ENCODE measurements around the gene MYNN. TPM values are rescaled to one million over a fixed set of nuclear protein-coding genes. Genes with fewer than 3 reads are reported as not detected.

Gene MYNN
- total RNA-seq, 1 experiment from 2014 or later = 15.9 TPM

DNA sequence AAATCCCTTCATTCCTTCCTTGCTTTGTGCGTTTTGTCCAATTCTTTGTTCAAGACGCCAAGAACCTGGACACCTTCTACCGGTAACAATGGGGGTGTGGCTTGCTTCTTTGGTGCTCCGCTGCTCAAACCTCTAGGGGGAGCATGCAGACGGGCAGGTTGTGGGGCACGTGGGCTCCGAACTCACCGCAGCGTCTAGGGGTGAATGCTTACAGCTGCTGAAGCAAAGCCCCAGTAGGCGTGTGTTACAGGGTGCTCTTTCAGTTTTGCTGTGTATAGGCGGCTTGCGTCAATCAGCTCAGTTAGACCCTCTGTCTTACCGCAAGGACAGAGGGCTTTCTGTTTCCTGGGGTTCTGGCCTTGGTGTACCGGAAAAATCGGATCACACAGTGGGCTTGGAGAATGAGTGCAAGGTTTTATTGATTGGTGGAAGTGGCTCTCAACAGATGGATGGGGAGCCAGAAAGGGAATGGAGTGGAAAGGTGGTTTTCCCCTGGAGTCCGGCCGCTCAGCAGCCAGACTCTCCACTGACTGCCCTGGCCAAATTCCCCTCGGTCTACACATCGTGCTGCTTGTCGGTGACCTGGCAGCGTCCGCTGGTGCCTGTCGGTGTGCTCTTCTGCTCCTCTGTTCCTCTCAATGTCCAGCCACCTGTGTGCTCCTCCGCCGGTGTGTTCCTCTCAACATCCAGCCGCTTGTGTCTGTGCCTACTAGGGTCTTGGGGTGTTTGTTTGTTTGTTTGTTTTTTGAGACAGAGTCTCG lies 40.7 kb downstream of the MYNN start:
- in situ Hi-C loops (cut with HindIII; ENCODE audit: low pct_unique_long_range_greater_than_20kb, low sequenced_read_pairs) = no loop called here
- DNase-seq (ENCODE audit: low read depth, low spot score) = peak; percentile 9

- in situ Hi-C loops (cut with HindIII; ENCODE audit: low pct_unique_long_range_greater_than_20kb, low sequenced_read_pairs) = no loop called here
- DNase-seq (ENCODE audit: low read depth, low spot score) = no peak
Observed at GRCh38 chr3:169815590-169816150, 42.5 kb downstream of the MYNN start.

- no peak for DNase-seq (ENCODE audit: low read depth, low spot score)
- in situ Hi-C loops (cut with HindIII; ENCODE audit: low pct_unique_long_range_greater_than_20kb, low sequenced_read_pairs) = no loop called here
Observed at GRCh38 chr3:169818316-169818715, 45.1 kb downstream of the MYNN start.

DNA sequence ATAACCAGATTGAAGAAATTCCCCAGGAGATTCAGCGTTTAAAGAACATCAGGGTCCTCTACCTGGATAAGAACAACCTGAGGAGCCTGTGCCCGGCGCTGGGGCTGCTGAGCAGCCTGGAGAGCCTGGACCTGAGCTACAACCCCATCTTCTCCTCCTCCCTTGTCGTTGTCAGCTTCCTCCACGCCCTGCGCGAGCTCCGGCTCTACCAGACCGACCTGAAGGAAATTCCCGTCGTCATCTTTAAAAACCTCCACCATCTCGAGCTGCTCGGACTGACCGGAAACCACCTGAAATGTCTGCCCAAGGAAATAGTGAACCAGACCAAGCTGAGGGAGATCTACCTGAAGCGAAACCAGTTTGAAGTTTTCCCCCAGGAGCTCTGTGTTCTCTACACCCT lies 48.9 kb downstream of the MYNN start:
- in situ Hi-C loops (cut with HindIII; ENCODE audit: low pct_unique_long_range_greater_than_20kb, low sequenced_read_pairs) = no loop called here

DNA sequence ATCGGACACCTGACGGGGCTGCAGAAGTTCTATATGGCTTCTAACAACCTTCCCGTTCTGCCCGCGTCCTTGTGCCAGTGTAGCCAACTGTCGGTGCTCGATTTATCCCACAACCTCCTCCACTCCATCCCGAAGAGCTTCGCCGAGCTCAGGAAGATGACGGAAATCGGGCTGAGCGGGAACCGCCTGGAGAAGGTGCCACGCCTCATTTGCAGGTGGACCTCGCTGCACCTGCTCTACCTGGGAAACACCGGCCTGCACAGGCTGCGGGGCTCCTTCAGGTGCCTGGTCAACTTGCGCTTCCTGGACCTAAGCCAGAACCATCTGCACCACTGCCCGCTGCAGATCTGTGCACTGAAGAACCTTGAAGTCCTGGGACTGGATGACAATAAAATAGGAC lies 49.3 kb downstream of the MYNN start:
- DNase-seq (ENCODE audit: low read depth, low spot score) = no peak
- in situ Hi-C loops (cut with HindIII; ENCODE audit: low pct_unique_long_range_greater_than_20kb, low sequenced_read_pairs) = no loop called here

More for the DNA sequence above, 48.9 kb downstream of the MYNN start:
- DNase-seq (ENCODE audit: low read depth, low spot score) = no peak

DNA sequence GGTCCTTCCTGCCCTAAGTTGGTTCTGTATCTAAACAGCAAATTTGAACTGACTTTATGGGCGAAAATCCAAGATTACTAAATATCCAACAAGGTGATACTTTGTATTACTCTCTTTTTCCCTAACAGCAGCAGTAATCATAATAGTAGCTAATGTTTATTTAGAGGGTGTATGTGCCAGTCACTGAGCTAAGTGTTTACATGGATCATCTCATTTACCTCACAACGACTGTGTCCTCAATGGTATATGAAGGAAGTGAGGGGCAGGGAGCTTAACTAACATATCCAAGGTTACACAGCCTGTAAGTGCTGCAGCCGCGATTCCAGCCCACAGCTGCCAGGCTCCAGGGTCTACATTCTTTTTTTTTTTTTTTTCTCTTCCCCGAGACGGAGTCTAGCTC lies 49.8 kb downstream of the MYNN start:
- in situ Hi-C loops (cut with HindIII; ENCODE audit: low pct_unique_long_range_greater_than_20kb, low sequenced_read_pairs) = no loop called here
- DNase-seq (ENCODE audit: low read depth, low spot score) = no peak

- no peak for DNase-seq (ENCODE audit: low read depth, low spot score)
- in situ Hi-C loops (cut with HindIII; ENCODE audit: low pct_unique_long_range_greater_than_20kb, low sequenced_read_pairs) = no loop called here
Observed at GRCh38 chr3:169825316-169825715, 52.1 kb downstream of the MYNN start.

DNA sequence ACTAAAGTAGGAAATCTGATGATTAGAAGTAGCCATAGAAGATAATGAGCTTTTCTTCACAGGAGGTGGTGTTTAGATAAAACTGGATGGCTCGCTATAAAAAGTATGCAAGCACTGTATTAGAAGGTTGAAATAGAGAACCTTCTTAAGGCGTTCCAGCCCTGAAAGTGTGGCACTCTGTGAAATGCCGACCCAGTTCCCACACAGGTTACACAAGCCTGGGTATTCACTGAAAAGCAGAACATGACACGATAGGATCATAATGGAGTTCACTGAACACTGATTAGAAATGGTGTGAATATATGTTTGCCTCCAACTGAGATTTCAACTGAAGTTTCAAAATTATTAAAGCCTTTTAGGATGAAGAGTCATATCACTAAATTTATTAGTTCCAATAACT lies 54.5 kb downstream of the MYNN start:
- no peak for DNase-seq (ENCODE audit: low read depth, low spot score)
- in situ Hi-C loops (cut with HindIII; ENCODE audit: low pct_unique_long_range_greater_than_20kb, low sequenced_read_pairs) = no loop called here

DNA sequence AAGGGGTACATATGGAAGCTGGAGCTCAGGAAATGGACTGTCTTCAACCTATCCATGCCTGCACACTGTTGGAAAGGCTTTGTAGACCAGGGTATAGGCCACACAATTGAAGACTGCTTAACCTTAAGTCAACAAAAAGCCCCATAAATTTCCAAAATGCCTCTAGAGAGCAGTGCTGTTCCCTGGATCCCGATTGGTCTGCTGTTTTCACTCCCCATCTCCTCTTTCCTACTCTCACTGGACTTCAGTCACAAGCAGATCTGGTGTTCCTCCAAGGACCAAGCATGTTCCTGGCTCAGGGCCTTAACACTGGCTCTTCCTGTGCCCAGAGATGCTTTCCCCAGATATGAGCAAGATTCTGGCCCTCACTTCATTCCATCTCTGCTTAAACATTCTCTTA lies 62.3 kb downstream of the MYNN start:
- peak; percentile 17 for DNase-seq (ENCODE audit: low read depth, low spot score)
- in situ Hi-C loops (cut with HindIII; ENCODE audit: low pct_unique_long_range_greater_than_20kb, low sequenced_read_pairs) = no loop called here

- no peak for DNase-seq (ENCODE audit: low read depth, low spot score)
- in situ Hi-C loops (cut with HindIII; ENCODE audit: low pct_unique_long_range_greater_than_20kb, low sequenced_read_pairs) = no loop called here
Observed at GRCh38 chr3:169836078-169836941, 63.1 kb downstream of the MYNN start.

- in situ Hi-C loops (cut with HindIII; ENCODE audit: low pct_unique_long_range_greater_than_20kb, low sequenced_read_pairs) = no loop called here
- DNase-seq (ENCODE audit: low read depth, low spot score) = no peak
Observed at GRCh38 chr3:169836942-169837275, 63.7 kb downstream of the MYNN start.

DNA sequence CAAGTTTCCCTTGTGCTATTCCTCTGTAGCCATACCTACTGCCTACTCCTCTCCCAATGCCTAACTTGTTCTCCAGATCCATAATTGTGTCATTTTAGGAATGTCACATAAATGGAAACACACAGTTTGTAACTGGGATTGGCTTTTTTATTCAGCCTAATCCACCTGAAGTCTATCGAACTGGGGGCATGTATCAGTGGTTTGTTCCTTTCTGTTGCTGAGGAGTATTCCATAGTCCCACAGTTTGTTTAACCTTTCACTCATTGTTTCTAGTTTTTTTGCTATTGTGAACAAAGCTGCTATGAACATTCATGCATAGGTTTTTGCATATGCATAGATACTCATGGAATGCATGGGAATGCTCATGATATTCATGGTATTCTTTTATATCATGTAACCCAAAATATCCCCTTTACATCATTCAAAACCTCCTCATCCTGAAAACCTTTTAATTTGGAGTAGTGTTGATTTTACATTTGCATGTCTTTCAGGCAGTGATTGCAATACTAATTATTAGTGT lies 65.4 kb downstream of the MYNN start:
- in situ Hi-C loops (cut with HindIII; ENCODE audit: low pct_unique_long_range_greater_than_20kb, low sequenced_read_pairs) = no loop called here
- DNase-seq (ENCODE audit: low read depth, low spot score) = no peak

Other genes starting within 250 kb of the MYNN start
- 0.13 and 0.51 TPM in 2 replicates for gene MECOM, start 109.7 kb upstream of the MYNN start, total RNA-seq (2014; rRNA removed; shearing (Covaris generic))
- gene TERC, start 8.3 kb upstream of the MYNN start, total RNA-seq (2014; rRNA removed; shearing (Covaris generic)) = 2.5 and 10.4 TPM in 2 replicates
- 0.24 TPM in 1 of 2 replicates, not detected in the other for gene ACTRT3, start 3.8 kb upstream of the MYNN start, total RNA-seq (2014; rRNA removed; shearing (Covaris generic))
- not detected in 2 replicates for gene LRRIQ4, start 39.5 kb downstream of the MYNN start, total RNA-seq (2014; rRNA removed; shearing (Covaris generic))
- gene LRRC34, start 39.5 kb downstream of the MYNN start, total RNA-seq (2014; rRNA removed; shearing (Covaris generic)) = 4.9 and 6.5 TPM in 2 replicates
- gene LRRC31, start 96.5 kb downstream of the MYNN start, total RNA-seq (2014; rRNA removed; shearing (Covaris generic)) = not detected in 2 replicates
- not detected in 2 replicates for gene SAMD7, start 138.2 kb downstream of the MYNN start, total RNA-seq (2014; rRNA removed; shearing (Covaris generic))
- 34.6 and 35.4 TPM in 2 replicates for gene SEC62, start 193.4 kb downstream of the MYNN start, total RNA-seq (2014; rRNA removed; shearing (Covaris generic))

Measured in SK-MEL-5 (cell line).